ENCODE measurements around the gene JSRP1. TPM values are rescaled to one million over a fixed set of nuclear protein-coding genes. Genes with fewer than 3 reads are reported as not detected.

The JSRP1 gene
- total RNA-seq, 4 donors from 2014 or later: not detected

GRCh38 chr19:2237869-2238153, 18.4 kb downstream of the JSRP1 start:
- DNase-seq (ENCODE audit: low spot score): no peak
- no peak for ATAC-seq (ENCODE audit: low FRiP score)
- no peak for TF ChIP-seq CTCF (IDR thresholded peaks at IDR 0.05)

- no peak for TF ChIP-seq CTCF (IDR thresholded peaks at IDR 0.05)
- ATAC-seq (ENCODE audit: low FRiP score) (peak; percentile 28), DNase-seq (ENCODE audit: low spot score) (no peak)
These were observed 19.0 kb downstream of the JSRP1 start for GRCh38 chr19:2237051-2237868.

- peak in 2 of 3 donors; percentile 90 to 95 for TF ChIP-seq CTCF (IDR thresholded peaks at IDR 0.05)
- ATAC-seq (ENCODE audit: low FRiP score) (peak; percentile 90), DNase-seq (ENCODE audit: low spot score) (peak; percentile 94)
These were observed 19.7 kb downstream of the JSRP1 start, which contains the start of the genes PLEKHJ1 and SF3A2 for GRCh38 chr19:2236314-2237050. PLEKHJ1 (minus strand) TSS chr19:2236329; CDS start chr19:2236248, 81 bp downstream. SF3A2 (plus strand) TSS chr19:2236824; CDS start chr19:2243419, 6,595 bp downstream.

- ATAC-seq (ENCODE audit: low FRiP score): no peak
These were observed 20.2 kb downstream of the JSRP1 start for GRCh38 chr19:2236064-2236313.

GRCh38 chr19:2235381-2236063, 20.7 kb downstream of the JSRP1 start:
- ATAC-seq (ENCODE audit: low FRiP score) (peak; percentile 1), DNase-seq (ENCODE audit: low spot score) (no peak)
- no peak for TF ChIP-seq CTCF (IDR thresholded peaks at IDR 0.05)

More at GRCh38 chr19:2236064-2236313, 20.2 kb downstream of the JSRP1 start:
- DNase-seq (ENCODE audit: low spot score): no peak
- no peak for TF ChIP-seq CTCF (IDR thresholded peaks at IDR 0.05)

GRCh38 chr19:2234996-2235380, 21.2 kb downstream of the JSRP1 start:
- DNase-seq (ENCODE audit: low spot score): no peak
- TF ChIP-seq CTCF (IDR thresholded peaks at IDR 0.05): no peak
- no peak for ATAC-seq (ENCODE audit: low FRiP score)
